ACC112 (cell line): ENCODE measurements around the gene LMO7.

Experiments
- H2AFZ ChIP-seq: fragments of 200-600 bp; sonication (generic); one replicate; pipeline ENCODE4 v1.6.0; 2017; ENCODE audit warnings: antibody characterized with exemption, low read length; ENCODE audit not compliant: unreplicated experiment
- H3K27ac ChIP-seq: fragments of 200-600 bp; sonication (generic); 2 replicates; pipeline ENCODE4 v1.5.1; 2014; ENCODE audit warnings: low read depth, mild to moderate bottlenecking, antibody characterized with exemption, low read length, moderate library complexity
- H3K27me3 ChIP-seq: fragments of 200-600 bp; sonication (generic); 2 replicates; pipeline ENCODE4 v1.6.1; 2014; ENCODE audit warnings: mild to moderate bottlenecking, antibody characterized with exemption, low read length, moderate library complexity, mixed read lengths; ENCODE audit not compliant: insufficient read depth
- H3K36me3 ChIP-seq: fragments of 200-600 bp; sonication (generic); 2 replicates; pipeline ENCODE4 v1.6.1; 2016; ENCODE audit warnings: mild to moderate bottlenecking, antibody characterized with exemption, low read length, moderate library complexity, mixed read lengths; ENCODE audit not compliant: insufficient read depth
- H3K4me1 ChIP-seq: fragments of 200-600 bp; sonication (generic); one replicate; pipeline ENCODE4 v1.6.1; 2016; ENCODE audit warnings: low read length, mixed read lengths; ENCODE audit not compliant: insufficient read depth, unreplicated experiment, control insufficient read depth
- H3K4me3 ChIP-seq: fragments of 200-600 bp; sonication (generic); 2 replicates; pipeline ENCODE4 v1.5.1; 2014; ENCODE audit warnings: mild to moderate bottlenecking, low read depth, low read length
- H3K79me2 ChIP-seq: fragments of 200-600 bp; sonication (generic); one replicate; pipeline ENCODE4 v1.6.0; 2016; ENCODE audit warnings: low read length; ENCODE audit not compliant: control insufficient read depth, unreplicated experiment, insufficient read depth

LMO7 gene

DNA sequence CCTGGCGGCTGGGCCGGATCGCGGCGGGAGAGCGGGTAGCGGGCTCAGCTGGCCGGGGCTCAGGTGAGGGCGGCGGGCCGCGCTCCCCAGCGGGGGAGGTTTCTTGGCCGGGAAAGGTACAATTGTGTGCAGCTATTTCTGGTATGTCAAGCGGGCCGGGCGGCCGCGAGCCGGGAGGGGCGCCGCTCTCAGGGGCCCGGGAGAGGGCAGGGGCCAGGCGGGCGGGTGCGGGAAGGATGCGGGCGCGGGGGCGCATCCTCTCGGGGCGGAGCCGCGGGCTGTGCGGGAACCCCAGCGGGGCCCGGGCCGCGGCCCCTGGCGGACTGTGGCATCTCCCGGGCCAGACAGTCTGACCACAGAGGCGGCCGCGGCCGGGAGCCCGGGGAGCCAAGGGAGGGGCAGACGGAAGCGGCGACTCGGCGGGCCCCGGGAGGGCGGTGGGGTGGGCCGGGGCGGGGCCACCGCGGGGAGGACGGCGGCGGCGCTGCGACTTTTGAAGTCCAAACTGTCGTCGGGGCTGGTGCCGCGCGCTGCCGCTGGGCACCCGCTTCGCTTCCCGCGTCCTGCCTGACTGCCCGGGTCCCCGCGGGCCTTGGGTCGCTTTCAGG is at the start of gene LMO7:
LMO7 (plus strand) TSS at position 503 of the 608 bp plus-strand sequence. CDS start 328 bp downstream, outside the sequence.
- Histone ChIP-seq H3K4me1 (peaks cover 27% of the 10 kb centered on the region), H2AFZ (peak within 1 kb of the TSS; percentile 80), H3K27me3 (no peaks in the 10 kb centered on the region), H3K27ac (peak within 1 kb of the TSS; percentile 48), H3K79me2 (peaks cover 45% of the 10 kb centered on the region), H3K36me3 (no peaks in the 10 kb centered on the region; the same call in 1 of the 2 replicates), H3K4me3 (peak within 1 kb of the TSS; percentile 94)

- peaks cover 24% of the 10 kb centered on the region for H3K36me3 ChIP-seq
- no peaks in the 10 kb centered on the region for H3K4me1 ChIP-seq
- no peaks in the 10 kb centered on the region for H3K27me3 ChIP-seq
- H3K27ac ChIP-seq: no peak overlapping the region
- no peak overlapping the region for H2AFZ ChIP-seq
- no peak overlapping the region for H3K4me3 ChIP-seq
- H3K79me2 ChIP-seq: no peaks in the 10 kb centered on the region
Observed at GRCh38 chr13:75587679-75588078, 48.5 kb upstream of the LMO7 start.

- peaks cover 5% of the 10 kb centered on the region for H3K4me1 ChIP-seq
- H3K4me3 ChIP-seq: no peak overlapping the region
- 0 out of 2 replicates have a peak overlapping the region, but pooled peaks have one; percentile 3 for H3K27ac ChIP-seq
- H3K79me2 ChIP-seq: no peaks in the 10 kb centered on the region
- H3K36me3 ChIP-seq: peaks cover 10% of the 10 kb centered on the region; the same call in 1 of the 2 replicates
- no peak overlapping the region for H2AFZ ChIP-seq
- H3K27me3 ChIP-seq: no peaks in the 10 kb centered on the region
Observed at GRCh38 chr13:75596657-75597182, 39.4 kb upstream of the LMO7 start.

DNA sequence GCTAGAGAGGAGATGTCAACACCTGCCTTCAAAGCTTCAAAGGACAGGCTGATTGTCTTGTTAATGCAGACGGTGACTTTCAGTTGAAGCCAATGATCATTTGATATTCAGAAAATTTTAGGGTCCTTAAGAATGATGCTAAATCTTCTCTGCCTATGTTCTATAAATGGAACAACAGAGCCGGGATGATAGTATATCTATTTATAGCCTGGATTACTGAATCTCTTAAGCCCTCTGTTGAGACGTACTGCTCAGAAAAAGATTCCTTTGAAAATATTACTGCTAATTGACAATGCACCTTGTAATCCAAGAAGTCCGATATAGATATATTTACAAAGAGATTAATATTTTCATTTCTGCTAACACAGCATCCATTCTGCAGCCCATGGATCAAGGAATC is 35.8 kb upstream of the LMO7 start:
- Histone ChIP-seq H3K4me3 (no peak overlapping the region), H3K4me1 (peaks cover 5% of the 10 kb centered on the region), H3K36me3 (peaks cover 10% of the 10 kb centered on the region; the same call in 1 of the 2 replicates), H3K27ac (no peak overlapping the region), H3K27me3 (no peaks in the 10 kb centered on the region), H3K79me2 (no peaks in the 10 kb centered on the region), H2AFZ (no peak overlapping the region)

- Histone ChIP-seq H3K4me3 (no peak overlapping the region), H2AFZ (no peak overlapping the region), H3K27ac (no peak overlapping the region), H3K36me3 (peaks cover 11% of the 10 kb centered on the region), H3K4me1 (no peaks in the 10 kb centered on the region), H3K79me2 (no peaks in the 10 kb centered on the region), H3K27me3 (no peaks in the 10 kb centered on the region)
Observed at GRCh38 chr13:75603038-75603437, 33.1 kb upstream of the LMO7 start.

- H3K36me3 ChIP-seq: peaks cover 3% of the 10 kb centered on the region; the same call in 1 of the 2 replicates
- H2AFZ ChIP-seq: no peak overlapping the region
- H3K4me3 ChIP-seq: no peak overlapping the region
- H3K79me2 ChIP-seq: no peaks in the 10 kb centered on the region
- H3K4me1 ChIP-seq: no peaks in the 10 kb centered on the region
- H3K27me3 ChIP-seq: no peaks in the 10 kb centered on the region
- no peak overlapping the region for H3K27ac ChIP-seq
Observed at GRCh38 chr13:75607447-75607846, 28.7 kb upstream of the LMO7 start.

GRCh38 chr13:75610466-75610865 is 25.7 kb upstream of the LMO7 start:
- no peaks in the 10 kb centered on the region for H3K79me2 ChIP-seq
- H3K27ac ChIP-seq: no peak overlapping the region
- no peaks in the 10 kb centered on the region for H3K4me1 ChIP-seq
- no peak overlapping the region for H2AFZ ChIP-seq
- no peak overlapping the region for H3K4me3 ChIP-seq
- H3K27me3 ChIP-seq: no peaks in the 10 kb centered on the region
- H3K36me3 ChIP-seq: peaks cover 3% of the 10 kb centered on the region; the same call in 1 of the 2 replicates

GRCh38 chr13:75612354-75612753 is 23.8 kb upstream of the LMO7 start:
- no peak overlapping the region for H3K27ac ChIP-seq
- H3K4me3 ChIP-seq: no peak overlapping the region
- no peaks in the 10 kb centered on the region for H3K79me2 ChIP-seq
- no peaks in the 10 kb centered on the region for H3K36me3 ChIP-seq
- no peaks in the 10 kb centered on the region for H3K27me3 ChIP-seq
- no peak overlapping the region for H2AFZ ChIP-seq
- H3K4me1 ChIP-seq: no peaks in the 10 kb centered on the region

DNA sequence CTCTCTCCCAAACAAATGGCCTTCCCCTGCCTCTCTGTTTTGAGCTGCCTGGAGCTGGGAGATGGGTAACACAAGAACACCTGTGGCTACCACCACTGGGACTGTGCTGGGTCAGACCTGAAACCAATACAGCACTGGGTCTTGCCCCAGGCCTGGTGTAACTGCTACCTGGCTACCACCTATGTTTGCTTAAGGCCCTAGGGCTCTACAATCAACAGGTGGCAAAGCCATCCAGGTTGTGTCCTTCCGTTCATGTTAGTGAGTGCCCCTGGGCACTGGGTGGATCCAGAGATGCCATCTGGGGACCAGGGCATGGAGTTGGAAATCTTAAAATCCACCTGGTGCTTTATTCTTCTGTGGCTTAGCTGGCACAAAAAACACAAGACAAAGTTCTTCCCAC is 18.9 kb upstream of the LMO7 start:
- Histone ChIP-seq H3K4me3 (no peak overlapping the region), H3K79me2 (no peaks in the 10 kb centered on the region), H3K4me1 (peaks cover 24% of the 10 kb centered on the region), H3K36me3 (no peaks in the 10 kb centered on the region), H2AFZ (no peak overlapping the region), H3K27me3 (no peaks in the 10 kb centered on the region), H3K27ac (no peak overlapping the region)

DNA sequence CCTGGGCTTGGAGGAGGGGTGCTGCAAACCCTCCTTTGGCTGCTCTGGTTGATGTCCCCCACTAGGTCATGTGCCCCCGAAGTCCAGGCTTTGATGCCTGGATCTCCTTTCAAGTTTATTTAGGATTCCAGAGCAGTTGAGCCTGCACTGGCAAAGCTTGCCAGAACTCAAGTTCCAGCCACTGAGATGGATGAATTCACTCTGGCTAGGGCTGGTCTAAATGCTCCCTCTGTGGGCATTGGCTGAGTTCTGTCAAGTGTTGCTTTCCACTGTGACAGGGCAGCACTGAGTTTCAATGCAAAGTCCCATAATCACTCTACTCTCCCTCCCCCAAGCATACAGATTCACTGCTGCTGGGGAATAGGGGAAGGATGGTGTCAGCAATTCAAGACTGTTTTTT is 17.8 kb upstream of the LMO7 start:
- Histone ChIP-seq H3K36me3 (no peaks in the 10 kb centered on the region), H3K4me3 (no peak overlapping the region), H3K79me2 (no peaks in the 10 kb centered on the region), H2AFZ (no peak overlapping the region), H3K27ac (no peak overlapping the region), H3K27me3 (no peaks in the 10 kb centered on the region), H3K4me1 (peaks cover 35% of the 10 kb centered on the region)

DNA sequence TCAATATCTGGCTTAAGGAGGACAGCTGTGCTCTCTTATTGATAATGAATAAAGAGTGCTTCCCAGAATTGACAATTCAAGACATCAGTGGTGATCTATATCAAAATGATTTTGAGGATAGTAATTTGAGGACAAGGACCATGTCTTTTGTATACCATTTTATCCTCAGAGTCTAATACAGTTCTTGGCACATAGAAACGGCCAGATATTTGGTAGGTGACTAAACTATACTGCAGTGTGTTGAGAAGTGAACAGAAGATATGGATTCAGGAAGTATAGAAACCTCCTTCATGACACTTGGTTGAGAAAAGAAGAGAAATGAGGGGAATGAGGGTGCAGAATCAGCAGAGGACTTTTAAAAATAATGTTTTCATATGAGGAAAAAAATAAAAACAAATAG is 16.1 kb upstream of the LMO7 start:
- H3K4me1 ChIP-seq: peaks cover 35% of the 10 kb centered on the region
- no peaks in the 10 kb centered on the region for H3K36me3 ChIP-seq
- H3K4me3 ChIP-seq: no peak overlapping the region
- H3K79me2 ChIP-seq: no peaks in the 10 kb centered on the region
- H3K27me3 ChIP-seq: no peaks in the 10 kb centered on the region
- peak overlapping the region; percentile 2 for H2AFZ ChIP-seq
- H3K27ac ChIP-seq: peak overlapping the region; percentile 57
